ENCODE results near the gene SMAD2.

SMAD2 gene

DNA sequence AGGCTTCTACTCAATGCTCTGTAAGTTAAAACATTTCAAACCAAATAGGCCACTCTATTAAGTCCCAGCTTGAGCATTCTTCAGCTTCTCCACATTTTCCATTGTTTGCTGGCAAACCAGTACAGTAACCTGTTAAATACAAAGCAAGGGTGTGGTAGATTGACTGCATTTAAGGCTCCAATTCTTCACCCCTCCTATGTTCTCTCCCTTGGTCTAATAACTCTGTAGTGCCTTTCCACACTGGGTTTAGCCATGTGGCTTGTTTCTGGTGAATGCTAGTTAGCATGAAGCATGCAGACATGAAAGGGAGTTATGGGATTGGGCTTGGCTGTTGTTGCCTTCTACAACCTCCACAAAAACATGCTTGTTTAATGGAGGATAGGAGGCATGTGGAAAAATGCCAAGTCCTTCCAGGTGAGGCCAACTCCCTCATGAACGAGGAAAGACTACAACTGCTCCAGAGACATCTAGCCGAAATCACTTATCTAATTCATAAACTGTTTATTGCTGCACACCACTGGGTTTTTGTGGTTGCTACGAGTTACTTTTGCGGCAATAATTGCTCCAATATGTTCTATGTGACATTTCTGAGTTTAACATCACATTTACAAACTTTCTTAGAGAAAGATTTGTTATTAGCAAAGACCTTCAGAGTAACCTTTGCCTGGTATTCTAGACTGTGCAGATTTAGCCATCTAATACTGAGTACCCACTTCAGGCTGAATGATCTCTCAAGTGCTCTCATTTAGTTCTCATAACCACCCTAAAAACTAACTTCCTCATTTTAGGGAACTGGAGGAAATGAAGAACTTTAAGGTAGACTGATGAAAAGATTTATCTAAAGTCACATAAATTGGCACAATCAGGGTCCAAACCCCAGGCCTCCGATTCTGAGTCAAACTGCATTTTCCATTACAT, 104.0 kb downstream of the SMAD2 start (continued):
- TF ChIP-seq ARNTL (CRISPR knock-in tag; IDR thresholded peaks at IDR 0.05; ENCODE audit: borderline replicate concordance, low read depth) (no peak), RARB (CRISPR knock-in tag; IDR thresholded peaks at IDR 0.05) (no peak), PPARA (CRISPR knock-in tag; IDR thresholded peaks at IDR 0.05; ENCODE audit: borderline replicate concordance) (no peak), ZNF70 (CRISPR knock-in tag; IDR thresholded peaks at IDR 0.05) (no peak)

DNA sequence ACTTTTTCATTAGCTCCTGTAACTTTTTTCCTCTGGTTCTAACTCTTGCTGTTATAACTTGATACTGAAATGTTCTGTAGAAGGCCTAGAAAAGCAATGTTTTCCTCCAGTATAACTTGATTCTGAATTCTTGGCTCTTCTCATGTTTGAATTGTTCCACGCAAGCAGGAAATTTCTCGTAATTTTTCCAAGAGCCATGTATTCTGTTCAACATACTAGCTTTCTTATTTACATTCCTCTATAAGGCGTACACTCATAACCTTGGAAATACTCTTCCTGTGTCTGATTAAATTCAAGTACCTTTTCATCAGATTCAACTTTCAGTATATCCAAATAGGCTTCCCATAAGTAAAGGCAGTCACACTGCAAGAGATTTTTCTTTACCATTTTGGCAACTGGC, 109.1 kb downstream of the SMAD2 start:
- ATAC-seq: no peak
- TF ChIP-seq GLIS3 (CRISPR knock-in tag; IDR thresholded peaks at IDR 0.05) (no peak), ESRRG (CRISPR knock-in tag; IDR thresholded peaks at IDR 0.05) (no peak), SNAI2 (CRISPR knock-in tag; IDR thresholded peaks at IDR 0.05) (no peak), ZNF565 (CRISPR knock-in tag; conservative IDR thresholded peaks at IDR 0.05; ENCODE audit: low read depth) (no peak), ZFP3 (CRISPR knock-in tag; IDR thresholded peaks at IDR 0.05) (no peak), ARNTL (CRISPR knock-in tag; IDR thresholded peaks at IDR 0.05; ENCODE audit: borderline replicate concordance, low read depth) (no peak), BACH2 (CRISPR knock-in tag; IDR thresholded peaks at IDR 0.05; ENCODE audit: borderline replicate concordance) (no peak), ZNF70 (CRISPR knock-in tag; IDR thresholded peaks at IDR 0.05) (no peak), ISL1 (CRISPR knock-in tag; IDR thresholded peaks at IDR 0.05) (no peak), CSDC2 (CRISPR knock-in tag; IDR thresholded peaks at IDR 0.05) (no peak), TCF4 (CRISPR knock-in tag; IDR thresholded peaks at IDR 0.05; ENCODE audit: borderline replicate concordance) (no peak), TOX (CRISPR knock-in tag; IDR thresholded peaks at IDR 0.05; ENCODE audit: borderline replicate concordance) (no peak), ZC3H10 (CRISPR knock-in tag; IDR thresholded peaks at IDR 0.05) (no peak), RARB (CRISPR knock-in tag; IDR thresholded peaks at IDR 0.05) (no peak)
- TF ChIP-seq, protein P1, sequence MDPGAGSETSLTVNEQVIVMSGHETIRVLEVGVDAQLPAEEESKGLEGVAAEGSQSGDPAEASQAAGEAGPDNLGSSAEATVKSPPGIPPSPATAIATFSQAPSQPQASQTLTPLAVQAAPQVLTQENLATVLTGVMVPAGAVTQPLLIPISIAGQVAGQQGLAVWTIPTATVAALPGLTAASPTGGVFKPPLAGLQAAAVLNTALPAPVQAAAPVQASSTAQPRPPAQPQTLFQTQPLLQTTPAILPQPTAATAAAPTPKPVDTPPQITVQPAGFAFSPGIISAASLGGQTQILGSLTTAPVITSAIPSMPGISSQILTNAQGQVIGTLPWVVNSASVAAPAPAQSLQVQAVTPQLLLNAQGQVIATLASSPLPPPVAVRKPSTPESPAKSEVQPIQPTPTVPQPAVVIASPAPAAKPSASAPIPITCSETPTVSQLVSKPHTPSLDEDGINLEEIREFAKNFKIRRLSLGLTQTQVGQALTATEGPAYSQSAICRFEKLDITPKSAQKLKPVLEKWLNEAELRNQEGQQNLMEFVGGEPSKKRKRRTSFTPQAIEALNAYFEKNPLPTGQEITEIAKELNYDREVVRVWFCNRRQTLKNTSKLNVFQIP (CRISPR knock-in tag; IDR thresholded peaks at IDR 0.05; ENCODE audit: borderline replicate concordance, low read depth): no peak
- TF ChIP-seq, protein P2, sequence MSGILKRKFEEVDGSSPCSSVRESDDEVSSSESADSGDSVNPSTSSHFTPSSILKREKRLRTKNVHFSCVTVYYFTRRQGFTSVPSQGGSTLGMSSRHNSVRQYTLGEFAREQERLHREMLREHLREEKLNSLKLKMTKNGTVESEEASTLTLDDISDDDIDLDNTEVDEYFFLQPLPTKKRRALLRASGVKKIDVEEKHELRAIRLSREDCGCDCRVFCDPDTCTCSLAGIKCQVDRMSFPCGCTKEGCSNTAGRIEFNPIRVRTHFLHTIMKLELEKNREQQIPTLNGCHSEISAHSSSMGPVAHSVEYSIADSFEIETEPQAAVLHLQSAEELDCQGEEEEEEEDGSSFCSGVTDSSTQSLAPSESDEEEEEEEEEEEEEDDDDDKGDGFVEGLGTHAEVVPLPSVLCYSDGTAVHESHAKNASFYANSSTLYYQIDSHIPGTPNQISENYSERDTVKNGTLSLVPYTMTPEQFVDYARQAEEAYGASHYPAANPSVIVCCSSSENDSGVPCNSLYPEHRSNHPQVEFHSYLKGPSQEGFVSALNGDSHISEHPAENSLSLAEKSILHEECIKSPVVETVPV (CRISPR knock-in tag; IDR thresholded peaks at IDR 0.05): no peak
- TF ChIP-seq, protein P3, sequence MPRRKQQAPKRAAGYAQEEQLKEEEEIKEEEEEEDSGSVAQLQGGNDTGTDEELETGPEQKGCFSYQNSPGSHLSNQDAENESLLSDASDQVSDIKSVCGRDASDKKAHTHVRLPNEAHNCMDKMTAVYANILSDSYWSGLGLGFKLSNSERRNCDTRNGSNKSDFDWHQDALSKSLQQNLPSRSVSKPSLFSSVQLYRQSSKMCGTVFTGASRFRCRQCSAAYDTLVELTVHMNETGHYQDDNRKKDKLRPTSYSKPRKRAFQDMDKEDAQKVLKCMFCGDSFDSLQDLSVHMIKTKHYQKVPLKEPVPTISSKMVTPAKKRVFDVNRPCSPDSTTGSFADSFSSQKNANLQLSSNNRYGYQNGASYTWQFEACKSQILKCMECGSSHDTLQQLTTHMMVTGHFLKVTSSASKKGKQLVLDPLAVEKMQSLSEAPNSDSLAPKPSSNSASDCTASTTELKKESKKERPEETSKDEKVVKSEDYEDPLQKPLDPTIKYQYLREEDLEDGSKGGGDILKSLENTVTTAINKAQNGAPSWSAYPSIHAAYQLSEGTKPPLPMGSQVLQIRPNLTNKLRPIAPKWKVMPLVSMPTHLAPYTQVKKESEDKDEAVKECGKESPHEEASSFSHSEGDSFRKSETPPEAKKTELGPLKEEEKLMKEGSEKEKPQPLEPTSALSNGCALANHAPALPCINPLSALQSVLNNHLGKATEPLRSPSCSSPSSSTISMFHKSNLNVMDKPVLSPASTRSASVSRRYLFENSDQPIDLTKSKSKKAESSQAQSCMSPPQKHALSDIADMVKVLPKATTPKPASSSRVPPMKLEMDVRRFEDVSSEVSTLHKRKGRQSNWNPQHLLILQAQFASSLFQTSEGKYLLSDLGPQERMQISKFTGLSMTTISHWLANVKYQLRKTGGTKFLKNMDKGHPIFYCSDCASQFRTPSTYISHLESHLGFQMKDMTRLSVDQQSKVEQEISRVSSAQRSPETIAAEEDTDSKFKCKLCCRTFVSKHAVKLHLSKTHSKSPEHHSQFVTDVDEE (CRISPR knock-in tag; IDR thresholded peaks at IDR 0.05): no peak

DNA sequence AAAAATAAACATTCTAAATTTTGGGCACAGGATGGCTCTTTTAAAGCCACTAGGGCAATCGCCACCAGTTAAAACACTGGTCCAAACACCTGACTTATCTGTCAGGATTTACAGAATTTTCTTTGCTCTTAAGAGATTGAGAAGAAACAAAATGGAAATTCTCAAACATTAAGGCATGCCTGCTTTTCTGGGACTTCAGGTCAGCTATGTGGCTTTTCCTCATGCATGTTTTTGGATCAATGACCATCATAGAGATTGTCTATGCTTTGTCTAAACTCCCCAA, 112.7 kb downstream of the SMAD2 start:
- no peak for TF ChIP-seq ZNF565 (CRISPR knock-in tag; conservative IDR thresholded peaks at IDR 0.05; ENCODE audit: low read depth)
- no peak for TF ChIP-seq PPARA (CRISPR knock-in tag; IDR thresholded peaks at IDR 0.05; ENCODE audit: borderline replicate concordance)
- no peak for TF ChIP-seq ZNF70 (CRISPR knock-in tag; IDR thresholded peaks at IDR 0.05)
- TF ChIP-seq ZC3H10 (CRISPR knock-in tag; IDR thresholded peaks at IDR 0.05): no peak
- no peak for TF ChIP-seq TOX (CRISPR knock-in tag; IDR thresholded peaks at IDR 0.05; ENCODE audit: borderline replicate concordance)
- TF ChIP-seq, protein P4, sequence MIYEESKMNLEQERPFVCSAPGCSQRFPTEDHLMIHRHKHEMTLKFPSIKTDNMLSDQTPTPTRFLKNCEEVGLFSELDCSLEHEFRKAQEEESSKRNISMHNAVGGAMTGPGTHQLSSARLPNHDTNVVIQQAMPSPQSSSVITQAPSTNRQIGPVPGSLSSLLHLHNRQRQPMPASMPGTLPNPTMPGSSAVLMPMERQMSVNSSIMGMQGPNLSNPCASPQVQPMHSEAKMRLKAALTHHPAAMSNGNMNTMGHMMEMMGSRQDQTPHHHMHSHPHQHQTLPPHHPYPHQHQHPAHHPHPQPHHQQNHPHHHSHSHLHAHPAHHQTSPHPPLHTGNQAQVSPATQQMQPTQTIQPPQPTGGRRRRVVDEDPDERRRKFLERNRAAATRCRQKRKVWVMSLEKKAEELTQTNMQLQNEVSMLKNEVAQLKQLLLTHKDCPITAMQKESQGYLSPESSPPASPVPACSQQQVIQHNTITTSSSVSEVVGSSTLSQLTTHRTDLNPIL (CRISPR knock-in tag; IDR thresholded peaks at IDR 0.05; ENCODE audit: low read depth): no peak
- TF ChIP-seq SNAI2 (CRISPR knock-in tag; IDR thresholded peaks at IDR 0.05): no peak
- no peak for TF ChIP-seq OSR1 (CRISPR knock-in tag; IDR thresholded peaks at IDR 0.05)
- TF ChIP-seq GLIS3 (CRISPR knock-in tag; IDR thresholded peaks at IDR 0.05): no peak
- no peak for TF ChIP-seq ISL1 (CRISPR knock-in tag; IDR thresholded peaks at IDR 0.05)
- TF ChIP-seq BACH2 (CRISPR knock-in tag; IDR thresholded peaks at IDR 0.05; ENCODE audit: borderline replicate concordance): no peak
- TF ChIP-seq RARB (CRISPR knock-in tag; IDR thresholded peaks at IDR 0.05): no peak
- TF ChIP-seq, protein P2 (CRISPR knock-in tag; IDR thresholded peaks at IDR 0.05): no peak
- ATAC-seq: no peak

Measured in SK-N-SH treated with all-trans-retinoic acid at 6 μM for 48 hours (cell line).